Suprapubic skin (tissue), 4 donors: Measurements from ENCODE around the gene CIB4. TPM values are rescaled to one million over a fixed set of nuclear protein-coding genes. Genes with fewer than 3 reads are reported as not detected.

Source experiments
- DNase-seq, 2 donors: peaks; one replicate each; pipeline ENCODE4 v3.0.0-alpha.2; 2019; ENCODE audit warnings: low spot score in 2 of 2
- H3K27ac ChIP-seq: fragments of 200-600 bp; sonication (generic); one replicate; pipeline ENCODE4 v1.5.1; 2019
- H3K27me3 ChIP-seq: fragments of 200-600 bp; sonication (generic); one replicate; pipeline ENCODE4 v1.5.1; 2019
- H3K36me3 ChIP-seq: fragments of 200-600 bp; sonication (generic); one replicate; pipeline ENCODE4 v1.5.1; 2019
- H3K4me1 ChIP-seq: fragments of 200-600 bp; sonication (generic); one replicate; pipeline ENCODE4 v1.5.1; 2019
- H3K4me3 ChIP-seq: fragments of 200-600 bp; sonication (generic); one replicate; pipeline ENCODE4 v1.5.1; 2019; ENCODE audit warnings: mild to moderate bottlenecking
- H3K9me3 ChIP-seq: fragments of 200-600 bp; sonication (generic); one replicate; pipeline ENCODE4 v1.5.1; 2019
- CTCF ChIP-seq, 2 donors: fragments of 200-600 bp in 1 of 2; fragments of 450-650 bp in 1 of 2; sonication (generic) in 1 of 2; IDR thresholded peaks; one replicate each; pipeline ENCODE4 v1.5.1; 2016 to 2019; ENCODE audit warnings: antibody characterized with exemption in 2 of 2, mild to moderate bottlenecking in 1 of 2, moderate library complexity in 1 of 2
- EP300 ChIP-seq: sonication (generic); formaldehyde crosslinking; IDR thresholded peaks from one replicate; pipeline ENCODE4 v1.6.1; 2017; ENCODE audit warnings: antibody characterized with exemption
- POLR2A ChIP-seq, 2 donors: fragments of 450-650 bp; IDR thresholded peaks; one replicate each; pipeline ENCODE4 v1.6.1; 2017; ENCODE audit warnings: antibody characterized with exemption in 2 of 2, mild to moderate bottlenecking in 2 of 2, moderate library complexity in 2 of 2
- POLR2AphosphoS5 ChIP-seq, 3 donors: sonication (generic); formaldehyde crosslinking; IDR thresholded peaks; one replicate each; pipeline ENCODE4 v1.6.1; 2017; ENCODE audit warnings: antibody characterized with exemption in 3 of 3
- WGBS: methylation state at CpG from one replicate; pipeline ENCODE4 v1.1.5; 2018; 5-methylcytosine and 5-hydroxymethylcytosine counted together
- total RNA-seq, 4 donors: library from RNA; depleted of rRNA; stranded (reverse); fragments of >200 nt; gene quantifications; one replicate each; pipeline ENCODE4 v1.1.0, GENCODE V29; 2016

The CIB4 gene
- total RNA-seq, 4 donors from 2014 or later, result not detected

- Histone ChIP-seq H3K9me3 (no peaks in the 10 kb centered on the region), H3K27me3 (peaks cover 11% of the 10 kb centered on the region), H3K27ac (no peak overlapping the region), H3K36me3 (no peaks in the 10 kb centered on the region), H3K4me3 (no peak overlapping the region), H3K4me1 (no peaks in the 10 kb centered on the region)
- TF ChIP-seq EP300, result no peak
- TF ChIP-seq POLR2AphosphoS5 (IDR thresholded peaks at IDR 0.05), result no peak
- TF ChIP-seq CTCF (IDR thresholded peaks at IDR 0.05), result no peak
- WGBS, result 62% methylated on average over 6 of the region's 8 CpGs
- peak; percentile 44 to 61 for DNase-seq
Observed at GRCh38 chr2:26640331-26640745, 828 bp downstream of the CIB4 start.

GRCh38 chr2:26639685-26640243 lies 1.4 kb downstream of the CIB4 start:
- DNase-seq, result peak in 1 of 2 donors; percentile 18
- Histone ChIP-seq H3K4me1 (no peaks in the 10 kb centered on the region), H3K27ac (no peak overlapping the region), H3K9me3 (no peaks in the 10 kb centered on the region), H3K4me3 (no peak overlapping the region), H3K27me3 (peaks cover 11% of the 10 kb centered on the region), H3K36me3 (no peaks in the 10 kb centered on the region)
- WGBS, result 76% methylated on average over 8 of the region's 8 CpGs
- no peak for TF ChIP-seq POLR2AphosphoS5 (IDR thresholded peaks at IDR 0.05)
- TF ChIP-seq CTCF (IDR thresholded peaks at IDR 0.05), result no peak
- no peak for TF ChIP-seq POLR2A (IDR thresholded peaks at IDR 0.05)
- no peak for TF ChIP-seq EP300

- H3K4me3 ChIP-seq, result no peak overlapping the region
- no peaks in the 10 kb centered on the region for H3K9me3 ChIP-seq
- TF ChIP-seq POLR2A (IDR thresholded peaks at IDR 0.05), result no peak
- TF ChIP-seq POLR2AphosphoS5 (IDR thresholded peaks at IDR 0.05), result no peak
- no peak for TF ChIP-seq EP300
- no peak for TF ChIP-seq CTCF (IDR thresholded peaks at IDR 0.05)
- WGBS, result 94% methylated on average over 9 of the region's 9 CpGs
- H3K27ac ChIP-seq, result no peak overlapping the region
- DNase-seq, result peak in 1 of 2 donors; percentile 32
- H3K4me1 ChIP-seq, result no peaks in the 10 kb centered on the region
- H3K36me3 ChIP-seq, result no peaks in the 10 kb centered on the region
- peaks cover 5% of the 10 kb centered on the region for H3K27me3 ChIP-seq
Observed at GRCh38 chr2:26637811-26638310, 3.3 kb downstream of the CIB4 start.

- Histone ChIP-seq H3K27ac (no peak overlapping the region), H3K36me3 (no peaks in the 10 kb centered on the region), H3K4me3 (no peak overlapping the region), H3K27me3 (peaks cover 9% of the 10 kb centered on the region), H3K9me3 (no peaks in the 10 kb centered on the region), H3K4me1 (no peaks in the 10 kb centered on the region)
- peak in 1 of 2 donors; percentile 26 for DNase-seq
- TF ChIP-seq EP300 (no peak), POLR2AphosphoS5 (IDR thresholded peaks at IDR 0.05) (no peak), CTCF (IDR thresholded peaks at IDR 0.05) (no peak), POLR2A (IDR thresholded peaks at IDR 0.05) (no peak)
- 82% methylated on average over 6 of the region's 6 CpGs for WGBS
Observed at GRCh38 chr2:26636935-26637334, 4.2 kb downstream of the CIB4 start.

- Histone ChIP-seq H3K4me3 (no peak overlapping the region), H3K27me3 (peaks cover 6% of the 10 kb centered on the region), H3K4me1 (no peaks in the 10 kb centered on the region), H3K27ac (no peak overlapping the region), H3K36me3 (no peaks in the 10 kb centered on the region), H3K9me3 (no peaks in the 10 kb centered on the region)
- DNase-seq, result no peak
- no peak for TF ChIP-seq POLR2AphosphoS5 (IDR thresholded peaks at IDR 0.05)
- no peak for TF ChIP-seq POLR2A (IDR thresholded peaks at IDR 0.05)
- TF ChIP-seq EP300, result no peak
- TF ChIP-seq CTCF (IDR thresholded peaks at IDR 0.05), result no peak
- WGBS, result 92% methylated on average over 3 of the region's 3 CpGs
Observed at GRCh38 chr2:26635401-26635800, 5.8 kb downstream of the CIB4 start.
